ENCODE measurements around the gene PRSS8. TPM values are rescaled to one million over a fixed set of nuclear protein-coding genes. Genes with fewer than 3 reads are reported as not detected.

PRSS8 gene
- total RNA-seq, 1 experiment from 2014 or later = 42.6 TPM

DNA sequence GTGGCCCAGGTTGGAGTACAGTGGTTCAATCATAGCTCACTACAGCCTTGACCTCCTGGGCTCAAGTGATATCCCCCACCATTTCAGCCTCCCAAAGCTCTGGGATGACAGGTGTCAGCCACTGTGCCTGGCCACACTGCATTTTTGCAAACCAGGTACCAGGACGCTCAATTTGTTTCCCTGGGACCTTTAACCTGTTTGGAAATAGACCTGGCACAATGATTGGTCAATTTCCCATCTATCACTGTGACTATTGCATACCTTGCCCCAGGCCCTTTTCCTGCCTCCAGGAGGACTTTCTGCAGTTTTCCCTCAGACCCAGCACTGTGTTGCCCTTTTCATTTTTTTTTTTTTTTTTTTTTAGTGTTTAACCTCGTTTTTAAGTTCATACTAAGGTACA, 33.3 kb upstream of the PRSS8 start:
- TF ChIP-seq EGR1 (IDR thresholded peaks at IDR 0.05; ENCODE audit: low read depth) (no peak), ELF1 (IDR thresholded peaks at IDR 0.05; ENCODE audit: borderline replicate concordance, low read depth) (no peak), SIN3A (IDR thresholded peaks at IDR 0.05; ENCODE audit: low read depth) (no peak), ATF3 (IDR thresholded peaks at IDR 0.05) (no peak), CEBPB (IDR thresholded peaks at IDR 0.05; ENCODE audit: low read depth) (no peak), ZFX (IDR thresholded peaks at IDR 0.05) (no peak), EZH2phosphoT487 (IDR thresholded peaks at IDR 0.05; ENCODE audit: borderline replicate concordance) (no peak), JUND (IDR thresholded peaks at IDR 0.05) (no peak), ZBTB33 (IDR thresholded peaks at IDR 0.05; ENCODE audit: extremely low read depth, insufficient replicate concordance, low read length) (no peak), POLR2AphosphoS5 (IDR thresholded peaks at IDR 0.05; ENCODE audit: low read depth, low read length) (no peak), REST (IDR thresholded peaks at IDR 0.05; ENCODE audit: low read depth) (no peak), CBX3 (IDR thresholded peaks at IDR 0.05; ENCODE audit: low read depth) (no peak), TCF7L2 (IDR thresholded peaks at IDR 0.05; ENCODE audit: borderline replicate concordance, extremely low read depth, insufficient read depth, insufficient read length) (no peak), FOSL1 (IDR thresholded peaks at IDR 0.05; ENCODE audit: low read depth) (no peak), SRF (IDR thresholded peaks at IDR 0.05; ENCODE audit: low read depth) (no peak), SP1 (IDR thresholded peaks at IDR 0.05; ENCODE audit: low read depth) (no peak), ZNF274 (IDR thresholded peaks at IDR 0.05; ENCODE audit: low read depth, low read length) (no peak), EZH2 (IDR thresholded peaks at IDR 0.05) (no peak)
- TF ChIP-seq, protein P1, sequence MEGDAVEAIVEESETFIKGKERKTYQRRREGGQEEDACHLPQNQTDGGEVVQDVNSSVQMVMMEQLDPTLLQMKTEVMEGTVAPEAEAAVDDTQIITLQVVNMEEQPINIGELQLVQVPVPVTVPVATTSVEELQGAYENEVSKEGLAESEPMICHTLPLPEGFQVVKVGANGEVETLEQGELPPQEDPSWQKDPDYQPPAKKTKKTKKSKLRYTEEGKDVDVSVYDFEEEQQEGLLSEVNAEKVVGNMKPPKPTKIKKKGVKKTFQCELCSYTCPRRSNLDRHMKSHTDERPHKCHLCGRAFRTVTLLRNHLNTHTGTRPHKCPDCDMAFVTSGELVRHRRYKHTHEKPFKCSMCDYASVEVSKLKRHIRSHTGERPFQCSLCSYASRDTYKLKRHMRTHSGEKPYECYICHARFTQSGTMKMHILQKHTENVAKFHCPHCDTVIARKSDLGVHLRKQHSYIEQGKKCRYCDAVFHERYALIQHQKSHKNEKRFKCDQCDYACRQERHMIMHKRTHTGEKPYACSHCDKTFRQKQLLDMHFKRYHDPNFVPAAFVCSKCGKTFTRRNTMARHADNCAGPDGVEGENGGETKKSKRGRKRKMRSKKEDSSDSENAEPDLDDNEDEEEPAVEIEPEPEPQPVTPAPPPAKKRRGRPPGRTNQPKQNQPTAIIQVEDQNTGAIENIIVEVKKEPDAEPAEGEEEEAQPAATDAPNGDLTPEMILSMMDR (IDR thresholded peaks at IDR 0.05 in 2 of 3, conservative IDR thresholded peaks at IDR 0.05 in 1 of 3; ENCODE audit: borderline replicate concordance in 1 of 3, insufficient read depth in 1 of 3, low read depth in 2 of 3, low read length in 2 of 3) = no peak
- TF ChIP-seq, protein P2, sequence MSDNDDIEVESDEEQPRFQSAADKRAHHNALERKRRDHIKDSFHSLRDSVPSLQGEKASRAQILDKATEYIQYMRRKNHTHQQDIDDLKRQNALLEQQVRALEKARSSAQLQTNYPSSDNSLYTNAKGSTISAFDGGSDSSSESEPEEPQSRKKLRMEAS (IDR thresholded peaks at IDR 0.05) = no peak

More for the DNA sequence above, 33.3 kb upstream of the PRSS8 start:
- H3K27me3 ChIP-seq (ENCODE audit: insufficient read depth, low read length) = no peaks in the 10 kb centered on the region
- peaks cover 0 to 3% of the 10 kb centered on the region in 2 experiments; a peak in 1 of 4 replicates for H3K4me1 ChIP-seq (ENCODE audit: control insufficient read depth in 1 of 2, insufficient read depth in 2 of 2, low read length in 2 of 2)
- ATAC-seq (peak; percentile 58; the same call in 1 of the 2 replicates), DNase-seq (ENCODE audit: low read depth, low spot score) (no peak)
- no peaks in the 10 kb centered on the region for H3K9me2 ChIP-seq (ENCODE audit: insufficient read depth)
- ChIA-PET RAD21 (ENCODE audit: low non-redundant PET in 1 of 2, low total read pairs in 2 of 2, uncharacterized antibody in 2 of 2, unreplicated experiment in 2 of 2) (no interaction called here), POLR2A (no interaction called here), CTCF (no interaction called here)
- intact Hi-C loops (cut with micrococcal nuclease) = no loop called here
- no peak overlapping the region for H3K27ac ChIP-seq (ENCODE audit: low read depth, low read length)
- no peaks in the 10 kb centered on the region for H3K9me3 ChIP-seq (ENCODE audit: control insufficient read depth in 1 of 2, insufficient read depth in 1 of 2, low read depth in 1 of 2, low read length in 2 of 2)
- H3K79me2 ChIP-seq (ENCODE audit: insufficient read depth, low read length) = no peaks in the 10 kb centered on the region
- BruUV-seq (replicated peaks) = no TSS peak
- no peak overlapping the region for H3K4me3 ChIP-seq (replicated peaks in 1 of 2; ENCODE audit: low read depth in 1 of 2, low read length in 2 of 2)
- no peak overlapping the region for H3K4me2 ChIP-seq (ENCODE audit: low read length)
- H2AFZ ChIP-seq (ENCODE audit: low read depth, low read length, poor library complexity, severe bottlenecking) = no peak overlapping the region
- H4K20me1 ChIP-seq (ENCODE audit: insufficient read depth) = no peaks in the 10 kb centered on the region
- H3K36me3 ChIP-seq (ENCODE audit: control insufficient read depth in 1 of 2, insufficient read depth in 2 of 2, low read length in 2 of 2) = no peaks in the 10 kb centered on the region
- no peak overlapping the region for H3K9ac ChIP-seq (ENCODE audit: low read length)

Measured in HCT116 (cell line).